ENCODE results near the gene TFB1M. TPM values are rescaled to one million over a fixed set of nuclear protein-coding genes. Genes with fewer than 3 reads are reported as not detected.

Gene TFB1M
- total and polyA plus RNA-seq, 9 of the 15 experiments (the other 6 are each of a cell fraction or from before 2014, with no cell fraction given) = 34.6 to 145 (median 40.4) TPM

GRCh38 chr6:155237613-155238012 lies 76.7 kb downstream of the TFB1M start (continued):
- TF ChIP-seq MGA (IDR thresholded peaks at IDR 0.05) = no peak
- TF ChIP-seq ETV5 (CRISPR knock-in tag; IDR thresholded peaks at IDR 0.05; ENCODE audit: low read depth) = no peak
- no peak for TF ChIP-seq POLR2H (tag; IDR thresholded peaks at IDR 0.05; ENCODE audit: low read depth)
- TF ChIP-seq NBN (IDR thresholded peaks at IDR 0.05; ENCODE audit: low read depth) = no peak
- TF ChIP-seq E2F1 (CRISPR knock-in tag; IDR thresholded peaks at IDR 0.05) = no peak
- TF ChIP-seq HEY1 (CRISPR knock-in tag; IDR thresholded peaks at IDR 0.05; ENCODE audit: borderline replicate concordance) = no peak
- TF ChIP-seq CEBPZ (IDR thresholded peaks at IDR 0.05; ENCODE audit: borderline replicate concordance, low read depth, low read length) = no peak
- no peak for TF ChIP-seq ZFP1 (CRISPR knock-in tag; IDR thresholded peaks at IDR 0.05)
- TF ChIP-seq ILK (tag; IDR thresholded peaks at IDR 0.05; ENCODE audit: borderline replicate concordance, low read depth) = no peak
